T-helper 2 cell (primary cell): ENCODE measurements around the gene SLC2A13.
"Not testable (repeated sequence)": the region's sequence is repeated elsewhere in the genome, so short reads cannot be mapped to it uniquely, and the experiment has no call there.

ENCODE experiments used
- DNase-seq, 5 experiments: peaks; one replicate each; pipeline versions ENCODE4 v3.0.0 to v3.0.0-alpha.2; 2012 to 2022

Gene SLC2A13

GRCh38 chr12:39923364-39923763 is 182.5 kb downstream of the SLC2A13 start:
- DNase-seq = no peak

DNA sequence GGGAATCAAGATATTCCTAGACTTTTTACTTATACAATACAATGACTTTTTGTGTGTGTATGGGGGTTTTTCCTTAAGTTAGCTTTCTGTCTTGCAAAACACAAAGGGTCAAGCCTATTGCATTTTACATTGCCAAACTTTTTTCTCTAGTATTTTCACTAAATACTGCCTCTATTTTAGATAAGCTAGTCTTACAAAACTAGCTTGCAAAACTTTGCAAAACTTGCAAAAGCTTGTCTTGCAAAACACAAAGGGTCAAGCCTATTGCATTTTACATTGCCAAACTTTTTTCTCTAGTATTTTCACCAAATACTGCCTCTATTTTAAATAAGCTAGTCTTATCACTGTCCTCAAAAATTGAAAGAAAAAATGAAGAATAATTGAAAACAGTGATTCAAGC is 183.3 kb downstream of the SLC2A13 start:
- DNase-seq = not testable (repeated sequence)

GRCh38 chr12:39920647-39921046 is 185.2 kb downstream of the SLC2A13 start:
- no peak for DNase-seq

- no peak for DNase-seq
Measured at GRCh38 chr12:39920222-39920621, 185.7 kb downstream of the SLC2A13 start.

DNA sequence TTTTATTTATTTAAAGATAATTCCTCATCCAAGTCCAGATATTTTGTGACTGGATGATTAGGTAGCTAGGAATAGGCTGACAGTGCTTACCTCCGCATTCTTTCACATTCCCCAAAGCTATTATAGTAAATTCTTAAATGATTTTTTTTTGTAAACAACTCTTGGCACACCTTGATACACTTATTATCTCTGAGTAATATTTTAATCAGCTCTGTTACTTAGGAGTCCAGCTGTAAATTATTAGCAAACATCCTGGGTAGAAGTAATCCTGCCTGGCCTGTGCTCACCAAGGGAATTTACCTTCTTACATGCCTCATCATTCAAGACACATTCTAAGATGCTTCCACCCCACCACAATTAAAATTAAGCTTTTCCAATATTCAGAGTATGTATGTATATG is 186.1 kb downstream of the SLC2A13 start:
- no peak for DNase-seq

GRCh38 chr12:39915249-39915648 is 190.6 kb downstream of the SLC2A13 start:
- no peak for DNase-seq

DNA sequence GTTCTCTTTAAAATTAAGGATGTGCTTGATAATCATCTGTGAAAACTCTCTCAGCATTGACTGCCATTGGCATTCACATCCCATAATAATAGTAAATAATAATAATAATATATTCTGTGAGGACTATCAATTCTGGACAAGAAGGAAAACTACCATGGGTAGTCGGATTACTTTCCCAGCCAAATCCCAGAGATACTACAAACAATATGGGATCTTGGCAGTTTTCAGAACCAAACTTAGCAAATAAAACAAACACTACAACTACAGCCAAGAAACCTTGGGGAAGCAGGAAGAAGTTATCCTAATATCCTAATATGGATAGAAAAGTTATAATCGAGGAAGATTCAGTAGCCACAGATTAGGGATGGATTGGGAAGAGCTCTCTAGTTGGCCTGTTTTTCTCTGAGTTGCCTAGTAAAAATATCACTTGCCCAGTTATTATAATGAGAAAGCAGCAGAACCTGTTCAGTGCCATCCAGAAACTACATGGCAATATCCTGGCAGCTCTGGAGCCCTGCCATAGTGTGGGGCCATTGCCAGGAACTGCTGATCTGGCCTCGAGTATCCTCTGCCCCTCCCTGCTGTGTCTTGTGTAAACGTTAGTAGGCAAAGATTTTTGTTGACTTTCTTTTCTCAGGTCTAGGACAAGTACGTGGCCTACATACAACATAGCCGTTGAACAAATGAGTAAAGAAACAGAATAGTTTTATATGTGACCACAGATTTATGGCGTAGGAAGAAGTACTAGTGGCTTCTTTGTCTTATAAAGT is 193.5 kb downstream of the SLC2A13 start:
- DNase-seq = no peak

GRCh38 chr12:39906237-39906636 is 199.6 kb downstream of the SLC2A13 start:
- DNase-seq = no peak

DNA sequence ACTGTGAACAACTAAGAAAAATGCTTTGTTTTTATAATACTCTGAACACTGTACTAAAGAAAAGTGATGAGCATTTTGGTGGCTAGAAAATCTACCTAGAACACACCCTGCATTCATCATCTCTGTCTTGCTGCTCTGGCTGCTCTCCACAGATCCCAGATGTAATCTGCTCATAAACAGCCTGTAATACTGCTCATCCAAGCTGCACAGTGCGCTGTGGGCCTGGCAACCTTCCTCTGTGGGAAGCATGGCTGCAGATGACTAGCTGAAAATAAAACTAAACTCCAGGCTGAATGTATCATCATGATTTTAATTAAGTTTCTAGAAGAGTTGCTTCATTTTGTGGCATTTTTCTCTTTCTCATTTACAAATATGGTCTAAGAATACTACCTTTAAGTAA is 200.7 kb downstream of the SLC2A13 start:
- DNase-seq = no peak

GRCh38 chr12:39902821-39903220 is 203.1 kb downstream of the SLC2A13 start:
- DNase-seq = no peak

DNA sequence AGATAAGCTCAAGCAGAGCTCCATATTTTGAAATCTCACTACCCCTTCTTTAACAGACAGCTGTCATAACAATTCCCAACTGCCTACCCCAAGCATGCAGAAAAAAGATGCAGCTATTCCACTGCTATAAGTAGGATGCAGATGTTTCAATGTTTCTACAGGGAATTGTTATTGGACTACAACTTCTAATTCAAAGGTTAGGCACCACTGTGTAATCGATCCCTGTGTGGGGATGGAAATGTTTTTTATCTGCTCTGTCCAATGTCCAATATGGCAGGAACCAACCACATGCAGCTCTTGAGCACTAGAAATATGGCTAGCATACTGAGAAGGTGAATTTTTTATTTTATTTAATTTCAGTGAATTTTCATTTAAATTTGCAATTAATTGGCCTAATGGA is 208.6 kb downstream of the SLC2A13 start:
- no peak for DNase-seq

- not testable (repeated sequence) for DNase-seq
Measured at GRCh38 chr12:39893388-39893787, 212.5 kb downstream of the SLC2A13 start.

GRCh38 chr12:39892146-39892545 is 213.7 kb downstream of the SLC2A13 start:
- no peak for DNase-seq

GRCh38 chr12:39887856-39888255 is 218.0 kb downstream of the SLC2A13 start:
- no peak for DNase-seq

DNA sequence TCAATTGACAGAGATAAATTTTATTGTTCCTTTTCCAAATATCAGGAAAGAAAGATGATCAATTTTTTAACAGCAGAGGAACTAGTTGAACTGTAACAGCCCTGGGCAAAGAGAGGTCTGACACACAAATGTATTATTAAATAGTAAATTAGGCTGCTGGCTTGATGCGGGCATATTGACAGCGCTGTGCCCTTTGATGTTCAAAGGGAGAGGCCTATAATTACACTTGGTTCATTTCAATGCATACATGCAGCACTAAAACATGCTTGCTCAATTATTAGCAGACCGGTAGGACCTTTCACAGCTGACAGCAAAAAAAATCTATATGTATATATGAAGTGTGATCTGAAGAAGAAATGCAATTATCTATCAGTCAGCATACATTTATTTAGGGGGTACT is 219.8 kb downstream of the SLC2A13 start:
- no peak for DNase-seq

DNA sequence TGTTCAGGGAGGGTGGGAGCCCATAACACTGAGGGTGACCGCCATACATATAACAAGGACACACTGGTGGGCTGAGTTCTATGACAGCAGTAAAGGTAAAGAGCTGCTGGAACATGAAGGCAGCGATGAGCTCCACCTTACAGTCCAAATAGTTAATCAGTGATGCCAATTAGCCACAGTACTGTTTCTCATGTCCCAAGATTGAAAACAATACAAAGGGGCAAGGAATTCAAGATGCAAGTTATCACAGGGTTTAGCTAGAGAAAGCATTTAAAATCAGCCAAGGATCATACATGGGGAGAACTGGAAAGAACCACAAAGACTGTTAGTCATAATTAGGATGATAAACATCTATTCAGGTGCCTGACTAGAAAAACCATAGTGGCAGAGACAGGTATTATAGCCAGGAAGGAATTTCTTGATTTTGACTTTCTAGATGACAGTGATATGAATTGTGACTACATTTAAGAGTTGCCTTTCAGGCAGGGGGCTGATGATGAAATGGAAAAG is 221.2 kb downstream of the SLC2A13 start:
- DNase-seq = no peak

- no peak for DNase-seq
Measured at GRCh38 chr12:39883411-39883810, 222.5 kb downstream of the SLC2A13 start.

GRCh38 chr12:39878753-39879152 is 227.1 kb downstream of the SLC2A13 start:
- DNase-seq = no peak

DNA sequence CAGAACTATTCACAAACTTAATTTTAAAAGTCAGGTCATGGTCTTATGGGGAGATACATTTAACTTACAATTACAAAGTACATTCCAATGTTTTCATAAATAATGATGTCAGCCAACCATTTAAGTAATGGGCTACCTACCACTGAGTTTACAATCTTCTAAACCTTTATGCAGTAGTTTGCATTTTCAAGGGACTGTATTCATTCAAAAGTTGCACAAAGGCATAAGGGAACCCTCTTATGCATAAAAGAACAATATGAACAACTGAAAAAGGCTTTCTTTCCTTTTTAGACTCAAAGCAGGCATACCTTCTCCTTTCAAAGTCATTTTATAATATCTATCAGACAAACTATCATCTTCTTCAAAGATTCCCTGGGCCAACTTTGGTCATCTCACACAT is 230.2 kb downstream of the SLC2A13 start:
- no peak for DNase-seq

GRCh38 chr12:39874785-39875184 is 231.1 kb downstream of the SLC2A13 start:
- DNase-seq = no peak

GRCh38 chr12:39873065-39873464 is 232.8 kb downstream of the SLC2A13 start:
- DNase-seq = no peak

GRCh38 chr12:39872425-39872824 is 233.5 kb downstream of the SLC2A13 start:
- DNase-seq = no peak

GRCh38 chr12:39868328-39868725 is 237.6 kb downstream of the SLC2A13 start:
- DNase-seq = no peak

DNA sequence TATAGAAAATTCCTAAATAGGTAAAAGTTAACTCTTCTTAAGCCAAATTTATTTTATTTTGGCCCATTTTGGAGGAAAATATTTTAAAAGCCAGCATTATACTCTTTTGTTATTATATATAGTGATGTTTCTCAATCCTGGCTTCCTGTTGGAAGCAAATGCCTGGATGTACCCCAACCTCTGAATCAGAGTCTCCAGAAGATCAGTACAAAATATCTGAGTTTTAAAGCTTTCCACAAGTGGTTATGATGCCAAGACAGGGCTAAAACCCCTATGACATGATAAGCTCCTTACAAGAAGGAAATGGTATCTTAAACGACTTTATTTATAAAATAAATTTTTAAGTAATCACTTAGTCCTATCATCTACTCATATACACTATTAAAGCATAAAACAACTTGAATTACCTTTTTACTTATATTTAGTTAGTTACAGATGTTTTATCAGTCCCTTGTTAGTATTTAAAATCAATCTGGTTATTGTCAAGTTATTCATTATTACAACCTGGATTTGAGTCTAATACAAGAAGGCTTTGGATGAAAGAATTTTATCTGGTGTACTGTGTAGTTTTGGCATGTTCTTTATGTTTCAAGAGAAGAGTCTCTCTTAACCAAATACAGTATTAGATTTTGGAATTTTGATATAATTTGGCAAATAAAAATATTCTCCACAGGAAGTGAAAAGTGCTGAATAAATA is 238.1 kb downstream of the SLC2A13 start:
- no peak for DNase-seq
